ENCODE measurements around the gene NFKB1. TPM values are rescaled to one million over a fixed set of nuclear protein-coding genes. Genes with fewer than 3 reads are reported as not detected.
A peak's percentile ranks its signal among the peaks of the same experiment; 100 is the strongest.

Gene NFKB1
- total and polyA plus RNA-seq, 8 donors, result 7.0 to 33.5 (median 15.4) TPM

- Histone ChIP-seq H3K36me3 (peaks cover 0 to 7% (median 3%) of the 10 kb centered on the region in 3 donors), H3K27ac (no peak overlapping the region), H3K9me3 (no peaks in the 10 kb centered on the region), H3K27me3 (no peaks in the 10 kb centered on the region), H3K4me3 (no peak overlapping the region), H3K4me1 (no peaks in the 10 kb centered on the region)
- FAIRE-seq (no peak), ATAC-seq (no peak), DNase-seq (no peak)
- no peak for TF ChIP-seq CTCF (IDR thresholded peaks at IDR 0.05)
- intact Hi-C loops (cut with DNase I), result no loop called here
- WGBS, 2 donors, result 92 to 95% methylated on average over 4 of the region's 4 CpGs
Observed at GRCh38 chr4:102640669-102641068, 139.5 kb downstream of the NFKB1 start.

GRCh38 chr4:102641793-102642192 is 140.6 kb downstream of the NFKB1 start:
- TF ChIP-seq CTCF (IDR thresholded peaks at IDR 0.05), result no peak
- peaks cover 0 to 6% (median 3%) of the 10 kb centered on the region in 3 donors for H3K36me3 ChIP-seq
- no peak overlapping the region for H3K4me3 ChIP-seq
- no peak for FAIRE-seq
- no peak for ATAC-seq
- H3K27me3 ChIP-seq, result no peaks in the 10 kb centered on the region
- H3K4me1 ChIP-seq, result no peaks in the 10 kb centered on the region
- no peak for DNase-seq
- intact Hi-C loops (cut with DNase I), result no loop called here
- H3K9me3 ChIP-seq, result no peaks in the 10 kb centered on the region
- H3K27ac ChIP-seq, result no peak overlapping the region

GRCh38 chr4:102642631-102643298 is 141.6 kb downstream of the NFKB1 start:
- no peaks in the 10 kb centered on the region for H3K4me1 ChIP-seq
- H3K27ac ChIP-seq, result peak overlapping the region in 1 of 4 donors; percentile 33
- peak in 2 of 4 donors; percentile 40 to 46 for ATAC-seq
- intact Hi-C loops (cut with DNase I), result no loop called here
- no peak for TF ChIP-seq CTCF (IDR thresholded peaks at IDR 0.05)
- no peak overlapping the region for H3K4me3 ChIP-seq
- DNase-seq, result no peak
- WGBS, 2 donors, result 89 to 91% methylated on average over 5 of the region's 5 CpGs
- no peaks in the 10 kb centered on the region for H3K27me3 ChIP-seq
- FAIRE-seq, result no peak
- no peaks in the 10 kb centered on the region for H3K9me3 ChIP-seq
- peaks cover 0 to 6% (median 3%) of the 10 kb centered on the region in 3 donors for H3K36me3 ChIP-seq

GRCh38 chr4:102647117-102647516 is 146.0 kb downstream of the NFKB1 start:
- no peak for FAIRE-seq
- Histone ChIP-seq H3K9me3 (no peaks in the 10 kb centered on the region), H3K4me3 (no peak overlapping the region), H3K36me3 (peaks cover 0 to 22% (median 0%) of the 10 kb centered on the region in 3 donors), H3K27me3 (no peaks in the 10 kb centered on the region), H3K4me1 (no peaks in the 10 kb centered on the region), H3K27ac (no peak overlapping the region)
- no peak for DNase-seq
- no peak for ATAC-seq
- WGBS, 2 donors, result 60 to 75% methylated on average over 1 of the region's 1 CpG
- intact Hi-C loops (cut with DNase I), result no loop called here
- no peak for TF ChIP-seq CTCF (IDR thresholded peaks at IDR 0.05)

- FAIRE-seq, result no peak
Observed at GRCh38 chr4:102657206-102657605, 156.0 kb downstream of the NFKB1 start.

More at GRCh38 chr4:102657206-102657605, 156.0 kb downstream of the NFKB1 start:
- no peaks in the 10 kb centered on the region for H3K4me1 ChIP-seq
- intact Hi-C loops (cut with DNase I), result no loop called here
- H3K27ac ChIP-seq, result no peak overlapping the region
- H3K27me3 ChIP-seq, result no peaks in the 10 kb centered on the region
- ATAC-seq (no peak), DNase-seq (no peak)
- WGBS, 2 donors, result 85 to 87% methylated on average over 4 to 5 of the region's 5 CpGs
- no peak for TF ChIP-seq CTCF (IDR thresholded peaks at IDR 0.05)
- no peaks in the 10 kb centered on the region for H3K9me3 ChIP-seq
- no peaks in the 10 kb centered on the region for H3K36me3 ChIP-seq
- H3K4me3 ChIP-seq, result no peak overlapping the region
